Eye (tissue), 1 donor: ENCODE measurements around the gene FAM24A.

ENCODE experiments used
- DNase-seq: peaks from one replicate; pipeline ENCODE4 v3.0.0-alpha.2; 2015

FAM24A gene

GRCh38 chr10:122931088-122931906 lies 20.9 kb downstream of the FAM24A start:
- no peak for DNase-seq

GRCh38 chr10:122939133-122939855 lies 28.9 kb downstream of the FAM24A start:
- DNase-seq, result no peak

- DNase-seq, result peak; percentile 24
Measured at GRCh38 chr10:122939856-122940543, 29.6 kb downstream of the FAM24A start.

GRCh38 chr10:122949296-122949695 lies 38.9 kb downstream of the FAM24A start:
- no peak for DNase-seq

GRCh38 chr10:122953902-122954730 lies 43.7 kb downstream of the FAM24A start, which contains the start of gene C10orf88:
TSS of gene C10orf88 (minus strand) at chr10:122954227. CDS start at chr10:122954178, 49 bp downstream.
- DNase-seq, result peak; percentile 99

GRCh38 chr10:122954731-122955050 lies 44.3 kb downstream of the FAM24A start:
- no peak for DNase-seq

- no peak for DNase-seq
Measured at GRCh38 chr10:122955892-122956291, 45.5 kb downstream of the FAM24A start.

GRCh38 chr10:122957474-122957873 lies 47.1 kb downstream of the FAM24A start:
- DNase-seq, result no peak

- no peak for DNase-seq
Measured at GRCh38 chr10:122962405-122962804, 52.0 kb downstream of the FAM24A start.
